ENCODE data around the gene GAD1.

DNA sequence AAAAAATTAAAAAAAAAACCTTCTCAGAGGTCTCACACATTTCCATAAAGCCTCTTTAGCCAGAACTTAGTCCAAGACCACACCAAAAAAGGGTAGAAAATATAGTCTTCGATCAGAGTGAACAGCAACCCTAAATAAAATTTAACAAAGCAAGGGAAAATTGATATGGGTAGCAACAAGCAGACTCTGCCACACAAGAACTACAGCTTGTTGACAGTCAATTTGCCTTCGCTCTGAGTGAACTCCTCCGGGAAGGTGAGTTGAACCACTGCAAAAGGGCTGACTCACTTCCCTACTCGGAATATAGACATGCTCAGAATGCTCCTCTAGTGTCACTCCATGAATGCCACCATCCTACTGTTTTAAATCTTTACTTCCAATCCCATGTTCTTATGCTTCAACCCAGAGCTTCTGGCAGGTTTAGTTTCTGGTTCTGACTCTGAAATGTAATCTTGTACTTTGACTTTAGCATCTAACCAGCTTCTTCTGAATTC lies 24.1 kb downstream of the GAD1 start:
- TF ChIP-seq, protein P1, sequence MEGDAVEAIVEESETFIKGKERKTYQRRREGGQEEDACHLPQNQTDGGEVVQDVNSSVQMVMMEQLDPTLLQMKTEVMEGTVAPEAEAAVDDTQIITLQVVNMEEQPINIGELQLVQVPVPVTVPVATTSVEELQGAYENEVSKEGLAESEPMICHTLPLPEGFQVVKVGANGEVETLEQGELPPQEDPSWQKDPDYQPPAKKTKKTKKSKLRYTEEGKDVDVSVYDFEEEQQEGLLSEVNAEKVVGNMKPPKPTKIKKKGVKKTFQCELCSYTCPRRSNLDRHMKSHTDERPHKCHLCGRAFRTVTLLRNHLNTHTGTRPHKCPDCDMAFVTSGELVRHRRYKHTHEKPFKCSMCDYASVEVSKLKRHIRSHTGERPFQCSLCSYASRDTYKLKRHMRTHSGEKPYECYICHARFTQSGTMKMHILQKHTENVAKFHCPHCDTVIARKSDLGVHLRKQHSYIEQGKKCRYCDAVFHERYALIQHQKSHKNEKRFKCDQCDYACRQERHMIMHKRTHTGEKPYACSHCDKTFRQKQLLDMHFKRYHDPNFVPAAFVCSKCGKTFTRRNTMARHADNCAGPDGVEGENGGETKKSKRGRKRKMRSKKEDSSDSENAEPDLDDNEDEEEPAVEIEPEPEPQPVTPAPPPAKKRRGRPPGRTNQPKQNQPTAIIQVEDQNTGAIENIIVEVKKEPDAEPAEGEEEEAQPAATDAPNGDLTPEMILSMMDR (conservative IDR thresholded peaks at IDR 0.05) = no peak
- TF ChIP-seq ZFX (IDR thresholded peaks at IDR 0.05) = no peak

Data from C4-2B (cell line).